CD4-positive, alpha-beta T cell treated with Interleukin-6 for 4 hours (primary cell): ENCODE measurements around the gene CCR7.
"Not testable (repeated sequence)": the region's sequence is repeated elsewhere in the genome, so short reads cannot be mapped to it uniquely, and the experiment has no call there.

Experiments
- DNase-seq: peaks from one replicate; pipeline ENCODE4 v3.0.0-alpha.2; 2020; ENCODE audit warnings: mixed read lengths

CCR7 gene

GRCh38 chr17:40548491-40548981, 16.7 kb downstream of the CCR7 start:
- no peak for DNase-seq

DNA sequence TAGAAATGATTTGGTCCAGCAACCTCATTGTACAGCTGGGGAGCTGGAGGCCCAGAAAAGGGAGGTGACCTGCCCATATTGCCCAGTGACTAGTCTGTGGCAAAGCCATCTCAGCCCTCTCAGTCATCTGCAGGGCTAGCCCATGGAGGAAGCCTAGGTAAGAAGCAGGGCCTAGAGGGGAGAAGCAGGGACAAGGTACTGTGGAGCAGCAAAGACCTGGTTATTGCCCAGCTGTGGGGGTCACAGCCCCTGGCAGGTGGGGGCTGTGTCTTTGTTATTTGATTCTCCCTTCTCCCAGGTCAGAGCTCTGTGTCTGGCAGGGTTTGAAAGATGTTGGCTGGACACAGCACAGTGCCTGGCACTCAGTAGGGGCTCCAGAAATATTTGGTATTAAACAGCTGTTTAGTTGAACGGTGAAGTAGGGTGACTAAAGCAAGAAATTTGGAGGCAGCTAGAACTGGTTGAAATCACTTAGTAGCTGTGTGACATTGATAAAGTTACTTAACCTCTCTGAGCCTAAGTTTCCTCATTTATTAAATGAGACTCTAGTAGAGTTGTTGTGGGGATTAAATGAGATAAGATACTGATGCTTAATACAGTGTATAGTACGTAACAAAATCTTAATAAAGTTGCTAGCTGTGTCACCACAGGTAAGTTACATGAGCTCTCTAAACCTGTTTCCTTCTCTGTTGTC, 17.3 kb downstream of the CCR7 start:
- DNase-seq = no peak

GRCh38 chr17:40547079-40547784, 18.0 kb downstream of the CCR7 start:
- peak; percentile 83 for DNase-seq

DNA sequence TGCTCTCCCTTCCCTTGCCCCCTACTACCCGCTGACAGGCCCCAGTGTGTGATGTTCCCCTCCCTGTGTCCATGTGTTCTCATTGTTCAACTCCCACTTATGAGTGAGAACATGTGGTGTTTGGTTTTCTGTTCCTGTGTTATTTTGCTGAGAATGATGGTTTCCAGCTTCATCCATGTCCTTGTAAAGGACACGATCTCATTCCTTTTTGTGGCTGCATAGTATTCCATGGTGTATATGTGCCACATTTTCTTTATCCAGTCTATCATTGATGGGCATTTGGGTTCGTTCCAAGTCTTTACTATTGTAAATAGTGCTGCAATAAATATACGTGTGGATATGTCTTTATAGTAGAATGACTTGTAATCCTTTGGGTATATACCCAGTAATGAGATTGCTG, 18.8 kb downstream of the CCR7 start:
- DNase-seq = not testable (repeated sequence)

- no peak for DNase-seq
These were observed 19.6 kb downstream of the CCR7 start for GRCh38 chr17:40545660-40546059.

- DNase-seq = no peak
These were observed 22.5 kb downstream of the CCR7 start for GRCh38 chr17:40542558-40543411.

DNA sequence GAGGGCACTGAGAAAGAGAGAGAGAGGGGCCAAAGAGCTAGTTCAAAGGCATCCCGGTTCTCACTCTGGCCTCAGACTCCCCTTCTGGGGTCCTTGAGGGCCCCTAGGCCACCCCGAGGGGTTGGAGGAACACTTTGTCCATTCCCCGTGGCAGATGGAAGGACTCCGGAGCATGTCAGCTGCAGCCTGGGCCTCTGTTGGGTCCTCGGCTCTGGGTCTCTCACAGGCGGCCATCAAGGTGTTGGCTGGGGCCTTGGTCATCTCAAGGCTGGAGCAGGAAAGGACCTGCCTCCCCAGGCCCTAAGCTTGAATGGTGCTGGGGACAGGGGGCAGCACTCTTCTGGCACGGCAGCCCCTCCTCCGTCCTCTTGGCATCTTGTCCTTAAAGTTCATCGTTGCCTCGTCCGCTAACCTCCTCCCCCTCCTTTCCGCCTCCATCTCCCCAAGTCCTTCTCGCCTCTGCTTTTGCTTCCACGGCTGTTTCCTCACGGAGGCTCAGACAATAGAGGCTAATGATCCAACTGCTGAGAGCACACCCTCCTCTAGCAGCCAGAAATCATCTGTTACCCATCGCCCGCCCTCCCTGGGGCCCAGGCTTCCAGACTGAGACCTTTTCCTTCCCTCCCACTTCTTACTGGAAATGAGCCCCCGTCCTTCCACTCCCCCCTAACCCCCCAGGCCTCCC, 23.3 kb downstream of the CCR7 start:
- no peak for DNase-seq

- DNase-seq = peak; percentile 80
These were observed 24.0 kb downstream of the CCR7 start for GRCh38 chr17:40541060-40541872.

DNA sequence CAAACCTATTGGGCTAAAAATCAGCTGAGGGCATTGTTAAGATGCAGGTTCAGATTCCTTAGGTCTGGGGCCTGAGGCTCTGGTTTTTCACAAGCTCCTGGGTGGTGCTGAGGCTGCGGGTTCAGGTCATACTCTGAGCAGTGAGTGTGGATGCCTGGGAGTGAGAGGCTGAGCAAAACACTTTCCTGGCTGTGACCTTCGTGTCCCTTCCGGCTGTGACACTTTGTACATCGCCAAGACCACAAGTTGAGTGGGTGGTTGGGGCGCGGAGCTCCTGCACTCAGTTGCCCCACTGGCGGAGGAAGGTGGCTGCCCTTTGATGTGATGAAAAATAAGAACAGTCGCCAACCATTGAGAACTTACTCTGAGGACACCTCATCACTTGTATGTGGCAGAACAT, 24.8 kb downstream of the CCR7 start:
- peak; percentile 71 for DNase-seq

GRCh38 chr17:40539711-40540411, 25.4 kb downstream of the CCR7 start:
- DNase-seq = no peak

DNA sequence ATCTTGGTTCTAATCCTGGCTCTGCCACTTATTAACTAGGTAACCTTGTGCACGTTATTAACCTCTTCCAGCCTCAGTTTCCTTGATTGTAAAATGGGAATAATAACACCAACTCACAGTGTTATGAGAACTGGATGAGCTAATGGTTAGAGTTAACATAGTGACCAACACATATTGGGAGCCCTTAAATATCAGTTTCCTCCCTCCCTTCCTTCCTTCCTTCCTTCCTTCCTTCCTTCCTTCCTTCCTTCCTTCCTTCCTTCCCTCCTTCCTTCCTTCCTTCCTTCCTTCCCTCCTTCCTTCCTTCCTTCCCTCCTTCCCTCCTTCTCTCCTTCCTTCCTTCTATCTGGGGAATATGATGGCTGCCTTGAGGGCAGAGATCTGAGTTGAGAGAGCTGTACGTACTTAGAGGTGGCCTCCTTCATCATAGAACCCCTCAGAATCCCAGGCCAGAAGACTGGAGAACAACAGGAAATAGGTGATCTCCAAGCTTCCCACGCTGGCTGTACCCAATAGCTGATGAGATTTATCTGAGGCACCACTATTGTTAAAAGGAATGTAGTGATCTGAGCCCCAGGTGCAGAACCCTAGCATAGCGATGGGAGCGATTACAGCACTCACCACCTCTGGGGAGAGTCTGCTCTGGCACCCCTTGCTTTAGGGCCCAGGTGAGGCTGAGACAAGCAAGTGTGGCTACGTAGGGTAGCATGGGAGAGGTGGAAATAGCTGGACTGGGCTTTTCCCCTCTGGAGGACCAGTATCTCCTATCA, 26.2 kb downstream of the CCR7 start:
- no peak for DNase-seq

- DNase-seq = no peak
These were observed 27.0 kb downstream of the CCR7 start for GRCh38 chr17:40538019-40538935.

GRCh38 chr17:40536295-40537171, 28.7 kb downstream of the CCR7 start:
- DNase-seq = no peak

DNA sequence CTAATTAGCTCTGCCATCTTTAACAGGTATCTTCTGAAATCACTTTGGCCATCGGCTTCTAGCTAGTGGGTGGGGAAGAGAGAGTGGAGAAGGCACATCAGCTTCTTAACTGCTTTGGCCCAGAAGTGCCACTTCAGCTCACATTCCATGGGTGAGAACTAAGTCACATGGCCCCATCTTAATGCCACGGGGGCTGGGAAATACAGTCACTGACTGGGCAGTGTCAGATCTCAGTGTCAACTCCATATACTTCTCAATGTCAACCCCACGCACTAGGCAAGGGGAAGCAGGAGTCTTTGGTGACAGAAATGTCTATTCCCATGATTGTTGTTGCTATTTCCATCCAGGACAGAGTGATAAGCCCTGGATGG, 29.4 kb downstream of the CCR7 start:
- no peak for DNase-seq

DNA sequence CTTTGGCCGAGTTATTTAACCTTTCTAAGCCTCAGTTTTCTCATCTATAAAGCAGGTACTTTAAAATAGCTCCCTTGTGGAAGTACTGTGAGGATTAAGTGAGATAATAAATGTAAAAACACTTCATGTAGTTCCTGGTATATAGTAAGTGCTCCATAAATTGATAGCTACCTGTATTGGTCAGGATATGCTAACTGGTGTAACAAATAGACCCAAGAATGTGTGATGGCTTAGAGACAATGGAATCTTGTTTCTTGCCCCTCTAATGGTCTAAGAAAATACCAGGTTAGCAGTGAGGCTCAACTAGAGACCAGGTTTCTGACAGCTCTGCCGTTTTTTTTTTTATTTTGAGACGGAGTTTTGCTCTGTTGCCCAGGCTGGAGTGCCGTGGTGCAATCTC, 29.8 kb downstream of the CCR7 start:
- no peak for DNase-seq

GRCh38 chr17:40534371-40535189, 30.7 kb downstream of the CCR7 start:
- no peak for DNase-seq

DNA sequence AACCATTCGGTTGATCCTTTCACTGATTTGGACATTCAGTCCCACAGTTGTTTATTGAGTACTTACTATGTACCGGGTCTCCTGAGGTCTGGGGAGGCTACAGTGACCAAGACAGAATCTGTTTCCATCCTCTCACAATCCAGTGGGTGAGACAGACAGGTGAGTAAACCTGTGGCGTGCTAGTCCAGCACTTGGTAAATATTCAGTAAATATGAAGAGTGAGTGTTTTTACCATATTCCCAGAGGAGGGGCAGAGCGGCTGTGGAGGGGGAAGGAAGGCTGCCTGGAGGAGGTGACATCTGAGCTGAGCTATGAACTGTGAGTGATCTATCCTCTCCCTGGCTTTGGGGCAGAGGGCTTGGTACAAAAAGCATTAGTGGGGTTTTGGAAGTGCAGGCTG, 31.4 kb downstream of the CCR7 start:
- DNase-seq = no peak
